Neural crest cell (in vitro differentiated cells): ENCODE results near the gene CMSS1. TPM values are rescaled to one million over a fixed set of nuclear protein-coding genes. Genes with fewer than 3 reads are reported as not detected.

Experiments
- DNase-seq: peaks from one replicate; pipeline ENCODE4 v3.0.0; 2021; ENCODE audit warnings: low read depth, mixed read lengths, low spot score
- H3K27ac Mint-ChIP-seq: one replicate; pipeline ENCODE4 v1.8.0; 2021; ENCODE audit warnings: mild to moderate bottlenecking, mixed read lengths; ENCODE audit not compliant: unreplicated experiment
- H3K27me3 Mint-ChIP-seq: 2 replicates; pipeline ENCODE4 v1.8.0; 2021; ENCODE audit warnings: low read depth, mild to moderate bottlenecking, mixed read lengths
- H3K36me3 Mint-ChIP-seq: 2 replicates; pipeline ENCODE4 v1.8.0; 2021; ENCODE audit warnings: low read depth, mild to moderate bottlenecking, mixed read lengths
- H3K4me1 Mint-ChIP-seq: 2 replicates; pipeline ENCODE4 v1.8.0; 2021; ENCODE audit warnings: mixed read lengths
- H3K4me3 Mint-ChIP-seq: one replicate; pipeline ENCODE4 v1.8.0; 2021; ENCODE audit warnings: mild to moderate bottlenecking, mixed read lengths
- H3K9me3 Mint-ChIP-seq: 2 replicates; pipeline ENCODE4 v1.8.0; 2021; ENCODE audit warnings: mixed read lengths
- total RNA-seq: library from RNA; stranded (reverse); gene quantifications from 2 replicates; pipeline ENCODE4 v1.2.1, GENCODE V29; 2021
- TF ChIP-seq, protein P1 (sequence below): fragments of 200-600 bp; sonication (generic); conservative IDR thresholded peaks from 2 replicates; pipeline ENCODE4 v1.5.0; 2021; ENCODE audit warnings: antibody characterized with exemption, mild to moderate bottlenecking

Gene CMSS1
- total RNA-seq, 1 donor from 2014 or later = 60.9 TPM

DNA sequence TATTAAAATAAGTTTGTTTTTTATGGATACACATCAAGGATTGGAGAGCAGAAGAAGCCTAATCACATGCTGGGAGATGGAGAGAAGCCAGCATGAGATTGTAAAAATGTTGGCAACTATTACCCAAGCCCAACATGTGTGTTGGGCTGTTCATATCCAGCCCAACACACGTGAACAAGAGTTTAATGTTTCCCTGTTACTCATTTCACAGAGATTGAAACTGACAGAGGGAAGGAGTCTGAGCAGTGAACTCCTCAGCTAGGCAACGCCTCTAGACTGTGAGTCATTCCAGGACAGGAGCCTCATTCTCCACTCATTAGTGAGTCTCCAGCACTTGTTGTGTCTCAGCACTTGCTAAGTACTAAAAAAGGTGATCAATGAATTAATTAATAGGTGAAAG, 43.2 kb upstream of the CMSS1 start:
- Mint-ChIP-seq H3K4me3 (no peak overlapping the region), H3K27me3 (no peaks in the 10 kb centered on the region), H3K4me1 (no peaks in the 10 kb centered on the region), H3K36me3 (no peaks in the 10 kb centered on the region), H3K9me3 (no peaks in the 10 kb centered on the region), H3K27ac (no peak overlapping the region)
- DNase-seq = no peak
- TF ChIP-seq, protein P1, sequence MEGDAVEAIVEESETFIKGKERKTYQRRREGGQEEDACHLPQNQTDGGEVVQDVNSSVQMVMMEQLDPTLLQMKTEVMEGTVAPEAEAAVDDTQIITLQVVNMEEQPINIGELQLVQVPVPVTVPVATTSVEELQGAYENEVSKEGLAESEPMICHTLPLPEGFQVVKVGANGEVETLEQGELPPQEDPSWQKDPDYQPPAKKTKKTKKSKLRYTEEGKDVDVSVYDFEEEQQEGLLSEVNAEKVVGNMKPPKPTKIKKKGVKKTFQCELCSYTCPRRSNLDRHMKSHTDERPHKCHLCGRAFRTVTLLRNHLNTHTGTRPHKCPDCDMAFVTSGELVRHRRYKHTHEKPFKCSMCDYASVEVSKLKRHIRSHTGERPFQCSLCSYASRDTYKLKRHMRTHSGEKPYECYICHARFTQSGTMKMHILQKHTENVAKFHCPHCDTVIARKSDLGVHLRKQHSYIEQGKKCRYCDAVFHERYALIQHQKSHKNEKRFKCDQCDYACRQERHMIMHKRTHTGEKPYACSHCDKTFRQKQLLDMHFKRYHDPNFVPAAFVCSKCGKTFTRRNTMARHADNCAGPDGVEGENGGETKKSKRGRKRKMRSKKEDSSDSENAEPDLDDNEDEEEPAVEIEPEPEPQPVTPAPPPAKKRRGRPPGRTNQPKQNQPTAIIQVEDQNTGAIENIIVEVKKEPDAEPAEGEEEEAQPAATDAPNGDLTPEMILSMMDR = no peak

DNA sequence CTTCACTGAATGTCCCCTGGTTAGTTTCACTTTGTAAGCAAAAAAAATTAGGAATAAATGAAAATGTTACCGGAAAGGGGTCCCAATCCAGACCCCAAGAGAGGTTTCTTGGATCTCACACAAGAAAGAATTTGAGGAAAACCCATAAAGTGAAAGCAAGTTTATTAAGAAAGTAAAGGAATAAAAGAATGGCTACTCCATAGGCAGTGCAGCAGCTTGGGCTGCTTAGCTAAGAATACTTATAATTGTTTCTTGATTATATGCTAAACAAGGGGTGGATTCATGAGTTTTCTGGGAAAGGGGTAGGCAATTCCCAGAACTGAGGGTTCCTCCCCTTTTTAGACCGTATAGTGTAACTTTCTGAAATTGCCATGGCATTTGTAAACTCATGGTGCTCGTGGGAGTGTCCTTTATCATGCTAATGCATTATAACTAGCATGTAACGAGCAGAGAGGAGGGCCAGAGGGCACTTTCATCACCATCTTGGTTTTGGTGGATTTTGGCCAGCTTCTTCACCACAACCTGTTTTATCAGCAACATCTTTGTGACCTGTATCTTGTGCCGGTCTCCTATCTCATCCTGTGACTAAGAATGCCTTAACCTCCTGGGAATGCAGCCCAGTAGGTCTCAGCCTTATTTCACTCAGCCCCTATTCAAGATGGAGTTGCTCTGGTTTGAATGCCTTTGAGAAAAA, 41.0 kb upstream of the CMSS1 start:
- Mint-ChIP-seq H3K9me3 (no peaks in the 10 kb centered on the region), H3K4me1 (peaks cover 6% of the 10 kb centered on the region), H3K27me3 (no peaks in the 10 kb centered on the region), H3K36me3 (no peaks in the 10 kb centered on the region), H3K4me3 (no peak overlapping the region), H3K27ac (no peak overlapping the region)
- TF ChIP-seq, protein P1 = no peak
- DNase-seq = no peak

DNA sequence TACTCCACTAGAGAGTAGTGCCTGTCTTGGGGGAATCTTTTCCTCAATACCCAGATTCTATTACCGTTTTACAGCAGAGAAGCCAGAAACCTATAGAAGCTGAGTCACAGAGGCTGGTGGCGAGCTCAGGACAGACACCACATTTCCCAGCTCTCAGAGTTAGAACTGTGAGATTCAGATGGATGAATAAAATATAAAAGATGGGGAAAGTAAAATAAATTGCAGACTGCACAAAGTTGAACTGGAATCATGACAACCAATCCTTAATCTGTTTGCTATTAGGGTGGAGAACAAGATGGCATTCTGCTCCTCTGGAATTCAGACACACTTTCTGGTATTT, 40.5 kb upstream of the CMSS1 start:
- TF ChIP-seq, protein P1 = no peak
- no peak overlapping the region for H3K27ac Mint-ChIP-seq
- H3K4me3 Mint-ChIP-seq = no peak overlapping the region
- no peaks in the 10 kb centered on the region for H3K27me3 Mint-ChIP-seq
- no peaks in the 10 kb centered on the region for H3K9me3 Mint-ChIP-seq
- DNase-seq = no peak
- H3K4me1 Mint-ChIP-seq = peaks cover 6% of the 10 kb centered on the region
- no peaks in the 10 kb centered on the region for H3K36me3 Mint-ChIP-seq

DNA sequence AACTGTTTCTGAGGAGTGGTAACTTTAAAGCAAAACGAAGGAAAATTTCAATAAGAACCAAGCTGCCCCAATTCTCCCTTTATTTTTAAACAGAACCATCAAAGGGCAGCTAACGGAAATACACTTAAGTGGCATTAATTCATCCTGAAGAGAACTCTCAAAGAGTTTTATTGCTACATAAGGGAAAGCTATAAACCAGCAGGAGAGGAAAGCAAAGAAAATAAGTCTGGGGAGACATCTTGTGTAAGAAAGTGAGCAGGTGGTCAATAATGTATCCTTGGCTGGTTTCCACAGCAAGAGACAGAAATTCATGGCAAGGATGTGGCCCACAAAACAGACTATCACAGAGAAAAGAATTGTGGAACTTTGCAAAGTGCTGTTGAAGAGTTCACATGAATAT, 40.0 kb upstream of the CMSS1 start:
- Mint-ChIP-seq H3K27me3 (no peaks in the 10 kb centered on the region), H3K9me3 (no peaks in the 10 kb centered on the region), H3K27ac (no peak overlapping the region), H3K36me3 (no peaks in the 10 kb centered on the region), H3K4me3 (no peak overlapping the region), H3K4me1 (peaks cover 6% of the 10 kb centered on the region)
- TF ChIP-seq, protein P1 = no peak
- no peak for DNase-seq

DNA sequence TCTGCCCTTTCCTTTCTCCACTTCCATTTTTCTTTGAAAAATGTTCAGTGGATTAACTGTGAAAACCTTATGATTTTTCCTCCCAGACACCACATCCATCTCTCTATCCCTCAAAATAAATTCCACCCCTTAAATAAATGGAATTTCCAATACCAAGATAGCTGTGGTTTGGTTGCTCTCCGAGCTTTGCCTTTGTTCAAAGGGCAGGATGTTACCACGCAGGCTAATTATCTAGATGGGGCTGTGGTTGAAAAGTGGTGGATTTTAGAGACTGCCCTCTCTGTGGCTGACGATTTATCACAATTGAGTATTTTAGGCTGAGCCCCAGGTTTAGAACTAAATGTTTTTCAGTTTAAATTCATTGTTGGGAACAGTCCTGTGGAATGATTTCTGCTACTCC, 36.9 kb upstream of the CMSS1 start:
- peaks cover 6% of the 10 kb centered on the region for H3K4me1 Mint-ChIP-seq
- no peak overlapping the region for H3K27ac Mint-ChIP-seq
- no peaks in the 10 kb centered on the region for H3K36me3 Mint-ChIP-seq

More for the DNA sequence above, 36.9 kb upstream of the CMSS1 start:
- TF ChIP-seq, protein P1 = no peak
- H3K9me3 Mint-ChIP-seq = no peaks in the 10 kb centered on the region
- no peaks in the 10 kb centered on the region for H3K27me3 Mint-ChIP-seq
- H3K4me3 Mint-ChIP-seq = no peak overlapping the region
- no peak for DNase-seq
